ENCODE measurements around the gene TMEM270.

TMEM270 gene

DNA sequence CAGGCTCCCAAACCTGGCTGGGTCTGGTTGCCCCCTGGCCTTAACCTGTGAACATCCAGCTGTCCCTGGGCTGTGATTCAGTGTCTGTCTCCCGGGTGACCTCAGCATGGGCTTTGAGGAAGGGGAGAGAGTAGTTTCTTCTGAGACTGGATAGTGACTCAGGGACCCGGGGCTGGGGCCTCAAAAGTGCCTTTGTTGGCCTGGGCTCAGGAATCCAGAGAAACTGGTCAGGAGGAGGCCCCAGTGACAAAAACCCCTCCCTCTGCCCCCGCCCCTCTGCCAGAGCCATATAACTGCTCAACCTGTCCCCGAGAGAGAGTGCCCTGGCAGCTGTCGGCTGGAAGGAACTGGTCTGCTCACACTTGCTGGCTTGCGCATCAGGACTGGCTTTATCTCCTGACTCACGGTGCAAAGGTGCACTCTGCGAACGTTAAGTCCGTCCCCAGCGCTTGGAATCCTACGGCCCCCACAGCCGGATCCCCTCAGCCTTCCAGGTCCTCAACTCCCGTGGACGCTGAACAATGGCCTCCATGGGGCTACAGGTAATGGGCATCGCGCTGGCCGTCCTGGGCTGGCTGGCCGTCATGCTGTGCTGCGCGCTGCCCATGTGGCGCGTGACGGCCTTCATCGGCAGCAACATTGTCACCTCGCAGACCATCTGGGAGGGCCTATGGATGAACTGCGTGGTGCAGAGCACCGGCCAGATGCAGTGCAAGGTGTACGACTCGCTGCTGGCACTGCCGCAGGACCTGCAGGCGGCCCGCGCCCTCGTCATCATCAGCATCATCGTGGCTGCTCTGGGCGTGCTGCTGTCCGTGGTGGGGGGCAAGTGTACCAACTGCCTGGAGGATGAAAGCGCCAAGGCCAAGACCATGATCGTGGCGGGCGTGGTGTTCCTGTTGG, 30.0 kb upstream of the TMEM270 start, which contains the start of gene CLDN4:
CLDN4 (plus strand) TSS at position 316 of the 903 bp plus-strand sequence; CDS start at position 522, 206 bp downstream.
- Histone ChIP-seq H2BK5ac (ENCODE audit: low read length) (no peak within 1 kb of the TSS), H3K27me3 (ENCODE audit: control insufficient read depth in 3 of 3, insufficient read depth in 3 of 3, low read depth in 1 of 3, low read length in 3 of 3) (peaks cover 0 to 10% (median 5%) of the 10 kb centered on the region in 3 experiments), H2AFZ (ENCODE audit: low read length) (peak within 1 kb of the TSS; percentile 60), H2AK5ac (ENCODE audit: low read depth, low read length) (peak within 1 kb of the TSS; percentile 100), H4K91ac (ENCODE audit: low read depth, low read length, poor library complexity) (peak within 1 kb of the TSS; percentile 94), H2BK15ac (ENCODE audit: low read length) (peak within 1 kb of the TSS; percentile 99), H3K36me3 (replicated peaks in 1 of 2; ENCODE audit: control insufficient read depth in 2 of 2, insufficient read depth in 2 of 2, low read length in 2 of 2) (no peaks in the 10 kb centered on the region), H3K14ac (ENCODE audit: low read length) (peak within 1 kb of the TSS; percentile 94), H3K4me2 (ENCODE audit: insufficient read depth, low read length, poor library complexity, severe bottlenecking) (peak within 1 kb of the TSS; percentile 77), H3K79me1 (ENCODE audit: low read depth, low read length) (no peaks in the 10 kb centered on the region), H3K9me3 (replicated peaks in 1 of 2; ENCODE audit: control insufficient read depth in 2 of 2, insufficient read depth in 1 of 2, low read depth in 1 of 2, low read length in 2 of 2) (peaks cover 0 to 5% of the 10 kb centered on the region in 2 donors), H2BK120ac (ENCODE audit: low read depth, low read length) (peak within 1 kb of the TSS; percentile 44), H3K18ac (ENCODE audit: low read length) (peak within 1 kb of the TSS; percentile 97), H3K4me1 (ENCODE audit: control insufficient read depth in 2 of 2, insufficient read depth in 1 of 2, low read depth in 1 of 2, low read length in 2 of 2) (peaks cover 2 to 35% of the 10 kb centered on the region in 2 donors), H4K8ac (ENCODE audit: low read depth, low read length) (peak within 1 kb of the TSS; percentile 70), H3K4ac (ENCODE audit: low read length) (no peak within 1 kb of the TSS), H3K9ac (ENCODE audit: low read depth, low read length, poor library complexity) (peak within 1 kb of the TSS; percentile 87), H3K27ac (replicated peaks; ENCODE audit: low read length) (no peak within 1 kb of the TSS), H3K4me3 (ENCODE audit: low read length in 2 of 2) (peak within 1 kb of the TSS in 1 of 2 donors; percentile 41), H2BK12ac (ENCODE audit: low read length) (peak within 1 kb of the TSS; percentile 3), H3K23ac (ENCODE audit: low read depth, low read length, poor library complexity) (peak within 1 kb of the TSS; percentile 32)
- no CpG with 5 or more reads among the region's 42 CpGs for WGBS, 2 donors (ENCODE audit: extremely low coverage in 2 of 2, insufficient read length in 2 of 2, insufficient replicate concordance in 1 of 2)
- peak; percentile 49 for DNase-seq (ENCODE audit: low spot score)

DNA sequence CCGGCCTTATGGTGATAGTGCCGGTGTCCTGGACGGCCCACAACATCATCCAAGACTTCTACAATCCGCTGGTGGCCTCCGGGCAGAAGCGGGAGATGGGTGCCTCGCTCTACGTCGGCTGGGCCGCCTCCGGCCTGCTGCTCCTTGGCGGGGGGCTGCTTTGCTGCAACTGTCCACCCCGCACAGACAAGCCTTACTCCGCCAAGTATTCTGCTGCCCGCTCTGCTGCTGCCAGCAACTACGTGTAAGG, 29.4 kb upstream of the TMEM270 start:
- Histone ChIP-seq H4K91ac (ENCODE audit: low read depth, low read length, poor library complexity) (no peak overlapping the region), H3K27ac (replicated peaks; ENCODE audit: low read length) (no peak overlapping the region), H3K9me3 (replicated peaks in 1 of 2; ENCODE audit: control insufficient read depth in 2 of 2, insufficient read depth in 1 of 2, low read depth in 1 of 2, low read length in 2 of 2) (peaks cover 0 to 5% of the 10 kb centered on the region in 2 donors), H3K4me3 (ENCODE audit: low read length in 2 of 2) (peak overlapping the region in 1 of 2 donors; percentile 41), H3K18ac (ENCODE audit: low read length) (peak overlapping the region; percentile 97), H2BK15ac (ENCODE audit: low read length) (peak overlapping the region; percentile 99), H3K27me3 (ENCODE audit: control insufficient read depth in 3 of 3, insufficient read depth in 3 of 3, low read depth in 1 of 3, low read length in 3 of 3) (peaks cover 0 to 10% (median 5%) of the 10 kb centered on the region in 3 experiments), H2AK5ac (ENCODE audit: low read depth, low read length) (peak overlapping the region; percentile 100), H2BK5ac (ENCODE audit: low read length) (no peak overlapping the region), H3K4me1 (ENCODE audit: control insufficient read depth in 2 of 2, insufficient read depth in 1 of 2, low read depth in 1 of 2, low read length in 2 of 2) (peaks cover 2 to 35% of the 10 kb centered on the region in 2 donors), H3K9ac (ENCODE audit: low read depth, low read length, poor library complexity) (peak overlapping the region; percentile 87), H2AFZ (ENCODE audit: low read length) (peak overlapping the region; percentile 60), H3K4ac (ENCODE audit: low read length) (no peak overlapping the region), H2BK120ac (ENCODE audit: low read depth, low read length) (peak overlapping the region; percentile 44), H3K79me1 (ENCODE audit: low read depth, low read length) (no peaks in the 10 kb centered on the region), H2BK12ac (ENCODE audit: low read length) (peak overlapping the region; percentile 3), H3K14ac (ENCODE audit: low read length) (peak overlapping the region; percentile 94), H3K4me2 (ENCODE audit: insufficient read depth, low read length, poor library complexity, severe bottlenecking) (peak overlapping the region; percentile 77), H3K23ac (ENCODE audit: low read depth, low read length, poor library complexity) (peak overlapping the region; percentile 32), H4K8ac (ENCODE audit: low read depth, low read length) (peak overlapping the region; percentile 70), H3K36me3 (replicated peaks in 1 of 2; ENCODE audit: control insufficient read depth in 2 of 2, insufficient read depth in 2 of 2, low read length in 2 of 2) (no peaks in the 10 kb centered on the region)
- no CpG with 5 or more reads among the region's 16 CpGs for WGBS, 2 donors (ENCODE audit: extremely low coverage in 2 of 2, insufficient read length in 2 of 2, insufficient replicate concordance in 1 of 2)
- no peak for DNase-seq (ENCODE audit: low spot score)

DNA sequence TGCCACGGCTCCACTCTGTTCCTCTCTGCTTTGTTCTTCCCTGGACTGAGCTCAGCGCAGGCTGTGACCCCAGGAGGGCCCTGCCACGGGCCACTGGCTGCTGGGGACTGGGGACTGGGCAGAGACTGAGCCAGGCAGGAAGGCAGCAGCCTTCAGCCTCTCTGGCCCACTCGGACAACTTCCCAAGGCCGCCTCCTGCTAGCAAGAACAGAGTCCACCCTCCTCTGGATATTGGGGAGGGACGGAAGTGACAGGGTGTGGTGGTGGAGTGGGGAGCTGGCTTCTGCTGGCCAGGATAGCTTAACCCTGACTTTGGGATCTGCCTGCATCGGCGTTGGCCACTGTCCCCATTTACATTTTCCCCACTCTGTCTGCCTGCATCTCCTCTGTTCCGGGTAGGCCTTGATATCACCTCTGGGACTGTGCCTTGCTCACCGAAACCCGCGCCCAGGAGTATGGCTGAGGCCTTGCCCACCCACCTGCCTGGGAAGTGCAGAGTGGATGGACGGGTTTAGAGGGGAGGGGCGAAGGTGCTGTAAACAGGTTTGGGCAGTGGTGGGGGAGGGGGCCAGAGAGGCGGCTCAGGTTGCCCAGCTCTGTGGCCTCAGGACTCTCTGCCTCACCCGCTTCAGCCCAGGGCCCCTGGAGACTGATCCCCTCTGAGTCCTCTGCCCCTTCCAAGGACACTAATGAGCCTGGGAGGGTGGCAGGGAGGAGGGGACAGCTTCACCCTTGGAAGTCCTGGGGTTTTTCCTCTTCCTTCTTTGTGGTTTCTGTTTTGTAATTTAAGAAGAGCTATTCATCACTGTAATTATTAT, 28.9 kb upstream of the TMEM270 start:
- H2AK5ac ChIP-seq (ENCODE audit: low read depth, low read length): peak overlapping the region; percentile 100
- no peak overlapping the region for H3K4ac ChIP-seq (ENCODE audit: low read length)
- H3K18ac ChIP-seq (ENCODE audit: low read length): peak overlapping the region; percentile 97
- peaks cover 2 to 35% of the 10 kb centered on the region in 2 donors for H3K4me1 ChIP-seq (ENCODE audit: control insufficient read depth in 2 of 2, insufficient read depth in 1 of 2, low read depth in 1 of 2, low read length in 2 of 2)
- no peak for DNase-seq (ENCODE audit: low spot score)
- H3K9me3 ChIP-seq (replicated peaks in 1 of 2; ENCODE audit: control insufficient read depth in 2 of 2, insufficient read depth in 1 of 2, low read depth in 1 of 2, low read length in 2 of 2): peaks cover 0 to 5% of the 10 kb centered on the region in 2 donors
- H3K36me3 ChIP-seq (replicated peaks in 1 of 2; ENCODE audit: control insufficient read depth in 2 of 2, insufficient read depth in 2 of 2, low read length in 2 of 2): no peaks in the 10 kb centered on the region
- H3K14ac ChIP-seq (ENCODE audit: low read length): no peak overlapping the region
- no peaks in the 10 kb centered on the region for H3K79me1 ChIP-seq (ENCODE audit: low read depth, low read length)
- no peak overlapping the region for H4K8ac ChIP-seq (ENCODE audit: low read depth, low read length)
- H3K27me3 ChIP-seq (ENCODE audit: control insufficient read depth in 3 of 3, insufficient read depth in 3 of 3, low read depth in 1 of 3, low read length in 3 of 3): peaks cover 0 to 10% (median 5%) of the 10 kb centered on the region in 3 experiments
- peak overlapping the region in 1 of 2 donors; percentile 41 for H3K4me3 ChIP-seq (ENCODE audit: low read length in 2 of 2)
- H2BK120ac ChIP-seq (ENCODE audit: low read depth, low read length): no peak overlapping the region
- H2BK15ac ChIP-seq (ENCODE audit: low read length): peak overlapping the region; percentile 32
- no CpG with 5 or more reads among the region's 16 CpGs for WGBS, 2 donors (ENCODE audit: extremely low coverage in 2 of 2, insufficient read length in 2 of 2, insufficient replicate concordance in 1 of 2)
- H2AFZ ChIP-seq (ENCODE audit: low read length): peak overlapping the region; percentile 60
- no peak overlapping the region for H4K91ac ChIP-seq (ENCODE audit: low read depth, low read length, poor library complexity)
- no peak overlapping the region for H2BK5ac ChIP-seq (ENCODE audit: low read length)
- peak overlapping the region; percentile 87 for H3K9ac ChIP-seq (ENCODE audit: low read depth, low read length, poor library complexity)
- no peak overlapping the region for H3K27ac ChIP-seq (replicated peaks; ENCODE audit: low read length)
- H3K4me2 ChIP-seq (ENCODE audit: insufficient read depth, low read length, poor library complexity, severe bottlenecking): peak overlapping the region; percentile 77
- H2BK12ac ChIP-seq (ENCODE audit: low read length): no peak overlapping the region
- H3K23ac ChIP-seq (ENCODE audit: low read depth, low read length, poor library complexity): peak overlapping the region; percentile 37
